Measurements from ENCODE around the gene NDUFS1.

DNA sequence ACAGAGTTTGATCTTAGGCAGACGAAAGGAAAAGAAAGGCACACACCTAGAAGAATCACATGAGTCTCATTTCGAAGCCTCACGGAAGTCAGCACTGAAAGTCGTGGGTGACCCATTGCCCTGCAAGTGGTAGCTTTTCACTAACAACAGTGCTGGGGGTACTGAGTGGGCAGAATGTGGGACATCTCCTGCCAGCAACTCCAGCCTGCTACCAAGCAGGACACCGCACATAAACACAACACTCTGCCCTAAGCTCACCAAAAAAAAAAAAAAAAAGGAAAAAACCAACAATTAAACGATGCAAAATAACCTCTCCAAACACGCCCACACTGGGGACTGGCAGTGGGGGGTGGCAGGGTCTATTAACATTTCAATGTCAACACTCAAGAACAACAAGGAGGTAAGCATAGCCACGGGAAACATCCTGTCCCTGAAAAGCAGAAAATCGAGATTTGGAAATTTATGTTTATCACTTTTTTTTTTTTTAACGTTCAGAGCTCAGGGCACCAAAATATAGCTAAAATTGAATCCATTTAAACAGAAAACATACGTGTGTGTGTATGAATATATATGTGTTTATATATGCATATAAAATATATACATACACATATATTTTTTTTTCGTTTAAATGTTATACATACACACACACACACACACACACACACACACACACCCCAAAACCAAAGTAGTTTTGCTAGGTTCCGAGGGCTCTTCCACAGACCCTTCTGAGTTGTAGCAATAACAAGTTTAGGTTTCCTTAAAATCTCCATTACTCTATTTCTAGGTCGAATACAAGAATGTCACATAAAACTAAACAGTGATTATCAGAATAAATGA, 75.4 kb downstream of the NDUFS1 start:
- TF ChIP-seq, protein P1, sequence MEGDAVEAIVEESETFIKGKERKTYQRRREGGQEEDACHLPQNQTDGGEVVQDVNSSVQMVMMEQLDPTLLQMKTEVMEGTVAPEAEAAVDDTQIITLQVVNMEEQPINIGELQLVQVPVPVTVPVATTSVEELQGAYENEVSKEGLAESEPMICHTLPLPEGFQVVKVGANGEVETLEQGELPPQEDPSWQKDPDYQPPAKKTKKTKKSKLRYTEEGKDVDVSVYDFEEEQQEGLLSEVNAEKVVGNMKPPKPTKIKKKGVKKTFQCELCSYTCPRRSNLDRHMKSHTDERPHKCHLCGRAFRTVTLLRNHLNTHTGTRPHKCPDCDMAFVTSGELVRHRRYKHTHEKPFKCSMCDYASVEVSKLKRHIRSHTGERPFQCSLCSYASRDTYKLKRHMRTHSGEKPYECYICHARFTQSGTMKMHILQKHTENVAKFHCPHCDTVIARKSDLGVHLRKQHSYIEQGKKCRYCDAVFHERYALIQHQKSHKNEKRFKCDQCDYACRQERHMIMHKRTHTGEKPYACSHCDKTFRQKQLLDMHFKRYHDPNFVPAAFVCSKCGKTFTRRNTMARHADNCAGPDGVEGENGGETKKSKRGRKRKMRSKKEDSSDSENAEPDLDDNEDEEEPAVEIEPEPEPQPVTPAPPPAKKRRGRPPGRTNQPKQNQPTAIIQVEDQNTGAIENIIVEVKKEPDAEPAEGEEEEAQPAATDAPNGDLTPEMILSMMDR (IDR thresholded peaks at IDR 0.05 in 8 of 11, conservative IDR thresholded peaks at IDR 0.05 in 3 of 11) = no peak
- no peak for TF ChIP-seq POLR2AphosphoS5 (IDR thresholded peaks at IDR 0.05)
- no peak for TF ChIP-seq POLR2A (IDR thresholded peaks at IDR 0.05)
